ENCODE measurements around the gene EXT2. TPM values are rescaled to one million over a fixed set of nuclear protein-coding genes. Genes with fewer than 3 reads are reported as not detected.

Gene EXT2
- total and polyA plus RNA-seq, 5 donors: 21.1 to 41.5 (median 34.0) TPM

DNA sequence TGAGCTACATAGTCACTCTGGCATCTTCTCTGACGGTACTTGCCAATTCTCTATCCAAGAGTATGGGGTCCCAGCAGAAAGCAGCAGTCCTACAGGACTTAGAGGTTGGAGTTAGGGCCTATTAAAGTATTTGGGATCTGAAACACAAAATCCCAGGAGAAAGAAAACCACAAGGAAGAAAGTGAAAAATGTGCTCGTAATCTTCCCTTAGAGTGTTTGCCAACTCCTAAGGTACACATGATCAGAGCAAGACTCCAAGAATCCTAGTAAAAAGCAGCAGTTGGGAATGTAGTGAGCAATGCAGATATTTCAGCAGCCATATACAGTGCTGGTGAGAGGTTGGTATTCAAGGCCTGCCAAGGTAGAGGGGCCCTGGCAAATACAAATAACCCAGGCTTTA is 71.6 kb downstream of the EXT2 start:
- Histone ChIP-seq H3K4me3 (ENCODE audit: low read length) (no peak overlapping the region), H3K4me1 (ENCODE audit: control insufficient read depth, insufficient read depth, low read length) (peaks cover 1% of the 10 kb centered on the region), H3K27ac (ENCODE audit: low read length) (no peak overlapping the region), H3K9me3 (ENCODE audit: control insufficient read depth, low read length) (no peaks in the 10 kb centered on the region), H3K27me3 (ENCODE audit: control insufficient read depth, insufficient read depth) (no peaks in the 10 kb centered on the region)
- no peak for ATAC-seq
- no peak for DNase-seq
- 68% methylated on average over 2 of the region's 2 CpGs for WGBS
- intact Hi-C loops (cut with DNase I): no loop called here

- Histone ChIP-seq H3K4me3 (ENCODE audit: low read length) (no peak overlapping the region), H3K27me3 (ENCODE audit: control insufficient read depth, insufficient read depth) (no peaks in the 10 kb centered on the region), H3K4me1 (ENCODE audit: control insufficient read depth, insufficient read depth, low read length) (peaks cover 1% of the 10 kb centered on the region), H3K9me3 (ENCODE audit: control insufficient read depth, low read length) (no peaks in the 10 kb centered on the region), H3K27ac (ENCODE audit: low read length) (no peak overlapping the region)
- DNase-seq (no peak), ATAC-seq (no peak)
- intact Hi-C loops (cut with DNase I): no loop called here
- WGBS: 85% methylated on average over 4 of the region's 4 CpGs
Observed at GRCh38 chr11:44171518-44171917, 76.0 kb downstream of the EXT2 start.

DNA sequence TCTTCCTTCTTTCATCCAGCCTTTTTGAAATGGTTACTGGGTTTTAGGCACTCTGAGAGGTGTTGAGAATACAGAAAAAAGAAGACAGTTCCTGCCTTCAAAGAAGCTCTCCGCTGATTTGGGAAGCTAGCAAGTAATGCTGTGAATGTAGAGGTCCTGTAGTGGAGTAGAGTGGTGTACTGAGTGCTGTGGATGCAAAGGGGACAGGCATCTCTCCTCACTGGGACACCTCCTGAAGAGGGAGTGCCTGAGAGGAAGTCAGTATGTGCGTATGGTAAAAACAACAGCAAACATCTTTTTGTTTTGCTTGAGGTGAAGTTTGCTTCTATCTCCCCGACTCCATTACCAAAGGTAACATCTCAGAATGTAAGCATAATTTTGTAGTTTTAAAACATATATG is 77.5 kb downstream of the EXT2 start:
- H3K27ac ChIP-seq (ENCODE audit: low read length): no peak overlapping the region
- H3K27me3 ChIP-seq (ENCODE audit: control insufficient read depth, insufficient read depth): no peaks in the 10 kb centered on the region
- ATAC-seq (no peak), DNase-seq (no peak)
- no peak overlapping the region for H3K4me3 ChIP-seq (ENCODE audit: low read length)
- 94% methylated on average over 3 of the region's 3 CpGs for WGBS
- intact Hi-C loops (cut with DNase I): no loop called here
- H3K9me3 ChIP-seq (ENCODE audit: control insufficient read depth, low read length): no peaks in the 10 kb centered on the region
- peaks cover 2% of the 10 kb centered on the region for H3K4me1 ChIP-seq (ENCODE audit: control insufficient read depth, insufficient read depth, low read length)

- 22% methylated on average over 1 of the region's 1 CpG for WGBS
- H3K4me1 ChIP-seq (ENCODE audit: control insufficient read depth, insufficient read depth, low read length): peaks cover 6% of the 10 kb centered on the region
- ATAC-seq (no peak), DNase-seq (no peak)
- H3K27ac ChIP-seq (ENCODE audit: low read length): no peak overlapping the region
- H3K27me3 ChIP-seq (ENCODE audit: control insufficient read depth, insufficient read depth): no peaks in the 10 kb centered on the region
- intact Hi-C loops (cut with DNase I): no loop called here
- no peak overlapping the region for H3K4me3 ChIP-seq (ENCODE audit: low read length)
- H3K9me3 ChIP-seq (ENCODE audit: control insufficient read depth, low read length): no peaks in the 10 kb centered on the region
Observed at GRCh38 chr11:44174842-44175241, 79.4 kb downstream of the EXT2 start.

DNA sequence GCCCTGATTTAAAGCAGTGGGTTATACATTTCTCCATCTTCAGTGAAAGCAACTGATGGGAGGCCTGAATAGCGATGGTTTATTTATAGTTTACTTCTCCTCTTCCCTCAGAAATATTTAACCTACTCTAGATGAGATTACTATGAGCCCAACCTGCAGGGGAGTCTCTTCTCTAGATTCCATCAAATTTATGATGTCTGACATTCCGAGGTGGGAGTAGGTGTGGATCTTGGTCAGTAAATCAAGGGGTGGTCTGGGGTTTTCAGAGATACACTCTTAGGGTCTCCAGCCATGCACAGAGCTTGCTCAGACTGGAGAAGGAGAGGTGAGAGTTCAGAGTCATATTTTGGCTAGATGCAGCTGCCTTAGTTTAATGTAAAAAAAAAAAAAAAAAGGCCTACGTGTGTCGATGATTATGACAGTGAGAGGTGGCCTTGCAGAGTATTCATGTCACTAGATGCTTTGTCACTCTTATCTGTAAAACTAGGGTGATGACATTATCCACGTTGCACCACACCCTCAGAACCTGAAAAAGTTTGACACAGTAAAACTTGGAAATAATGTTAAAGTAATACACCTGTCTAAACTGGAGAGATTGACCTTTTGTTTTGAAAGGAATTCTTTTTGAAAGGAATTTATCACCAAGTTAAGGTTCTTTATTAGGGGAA is 81.2 kb downstream of the EXT2 start:
- WGBS: 66% methylated on average over 5 of the region's 5 CpGs
- Histone ChIP-seq H3K27ac (ENCODE audit: low read length) (no peak overlapping the region), H3K4me3 (ENCODE audit: low read length) (no peak overlapping the region), H3K27me3 (ENCODE audit: control insufficient read depth, insufficient read depth) (no peaks in the 10 kb centered on the region), H3K4me1 (ENCODE audit: control insufficient read depth, insufficient read depth, low read length) (peaks cover 6% of the 10 kb centered on the region), H3K9me3 (ENCODE audit: control insufficient read depth, low read length) (no peaks in the 10 kb centered on the region)
- ATAC-seq (no peak), DNase-seq (no peak)
- intact Hi-C loops (cut with DNase I): no loop called here

- Histone ChIP-seq H3K27ac (ENCODE audit: low read length) (no peak overlapping the region), H3K4me1 (ENCODE audit: control insufficient read depth, insufficient read depth, low read length) (peaks cover 6% of the 10 kb centered on the region), H3K4me3 (ENCODE audit: low read length) (no peak overlapping the region), H3K27me3 (ENCODE audit: control insufficient read depth, insufficient read depth) (no peaks in the 10 kb centered on the region), H3K9me3 (ENCODE audit: control insufficient read depth, low read length) (no peaks in the 10 kb centered on the region)
- intact Hi-C loops (cut with DNase I): no loop called here
- ATAC-seq (no peak), DNase-seq (no peak)
- 98% methylated on average over 1 of the region's 1 CpG for WGBS
Observed at GRCh38 chr11:44177905-44178304, 82.4 kb downstream of the EXT2 start.

DNA sequence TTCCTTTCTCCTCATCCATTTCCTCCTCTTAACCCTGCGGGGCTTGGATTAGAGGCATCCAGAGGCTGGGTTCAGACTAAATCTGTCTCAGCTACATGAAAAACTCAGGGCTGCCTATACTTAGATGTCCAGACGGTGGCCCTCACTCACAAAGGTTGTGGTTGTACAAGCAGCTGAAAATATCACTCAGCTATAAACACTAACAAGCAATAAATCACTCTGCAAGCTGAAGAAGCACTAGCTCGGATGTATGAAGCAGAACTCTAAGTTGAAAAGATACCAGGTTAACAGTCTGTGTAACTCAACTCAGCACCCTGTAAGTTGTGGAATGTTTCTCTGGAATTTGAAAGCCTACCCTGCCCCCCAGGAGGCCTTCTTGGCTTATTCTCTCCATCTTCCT is 82.9 kb downstream of the EXT2 start:
- no peak overlapping the region for H3K4me3 ChIP-seq (ENCODE audit: low read length)
- ATAC-seq (no peak), DNase-seq (no peak)
- intact Hi-C loops (cut with DNase I): no loop called here
- H3K9me3 ChIP-seq (ENCODE audit: control insufficient read depth, low read length): no peaks in the 10 kb centered on the region
- H3K27me3 ChIP-seq (ENCODE audit: control insufficient read depth, insufficient read depth): no peaks in the 10 kb centered on the region
- no peak overlapping the region for H3K27ac ChIP-seq (ENCODE audit: low read length)
- WGBS: 59% methylated on average over 3 of the region's 3 CpGs
- peaks cover 6% of the 10 kb centered on the region for H3K4me1 ChIP-seq (ENCODE audit: control insufficient read depth, insufficient read depth, low read length)

- Histone ChIP-seq H3K27ac (ENCODE audit: low read length) (no peak overlapping the region), H3K9me3 (ENCODE audit: control insufficient read depth, low read length) (no peaks in the 10 kb centered on the region), H3K4me3 (ENCODE audit: low read length) (no peak overlapping the region), H3K4me1 (ENCODE audit: control insufficient read depth, insufficient read depth, low read length) (peaks cover 6% of the 10 kb centered on the region), H3K27me3 (ENCODE audit: control insufficient read depth, insufficient read depth) (no peaks in the 10 kb centered on the region)
- ATAC-seq (no peak), DNase-seq (no peak)
- intact Hi-C loops (cut with DNase I): no loop called here
- 62% methylated on average over 4 of the region's 4 CpGs for WGBS
Observed at GRCh38 chr11:44179173-44179572, 83.7 kb downstream of the EXT2 start.

DNA sequence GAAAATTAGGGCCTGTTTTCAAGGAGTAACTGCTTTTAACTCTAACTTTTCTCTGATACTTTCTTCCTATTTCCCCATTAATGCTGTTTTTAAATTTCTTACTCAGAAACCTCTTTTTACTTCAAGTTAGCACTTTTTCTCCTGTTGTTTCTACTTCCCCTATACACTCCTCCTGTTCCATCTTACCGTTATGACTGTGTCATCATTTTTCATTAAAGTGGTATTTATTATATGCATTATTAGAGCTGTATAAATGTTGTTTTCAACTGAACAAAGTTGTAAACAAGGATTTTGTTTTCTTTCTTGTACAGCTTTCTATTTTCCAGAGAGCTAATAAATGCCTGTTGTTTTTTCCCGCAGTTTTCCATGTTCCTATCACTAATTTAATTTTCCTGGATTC is 84.6 kb downstream of the EXT2 start:
- Histone ChIP-seq H3K4me3 (ENCODE audit: low read length) (no peak overlapping the region), H3K9me3 (ENCODE audit: control insufficient read depth, low read length) (no peaks in the 10 kb centered on the region), H3K27me3 (ENCODE audit: control insufficient read depth, insufficient read depth) (no peaks in the 10 kb centered on the region), H3K27ac (ENCODE audit: low read length) (no peak overlapping the region), H3K4me1 (ENCODE audit: control insufficient read depth, insufficient read depth, low read length) (peaks cover 6% of the 10 kb centered on the region)
- DNase-seq: no peak
- intact Hi-C loops (cut with DNase I): no loop called here
- ATAC-seq: no peak
- 83% methylated on average over 2 of the region's 2 CpGs for WGBS

GRCh38 chr11:44185522-44185921 is 90.0 kb downstream of the EXT2 start:
- intact Hi-C loops (cut with DNase I): no loop called here
- no peak for ATAC-seq

DNA sequence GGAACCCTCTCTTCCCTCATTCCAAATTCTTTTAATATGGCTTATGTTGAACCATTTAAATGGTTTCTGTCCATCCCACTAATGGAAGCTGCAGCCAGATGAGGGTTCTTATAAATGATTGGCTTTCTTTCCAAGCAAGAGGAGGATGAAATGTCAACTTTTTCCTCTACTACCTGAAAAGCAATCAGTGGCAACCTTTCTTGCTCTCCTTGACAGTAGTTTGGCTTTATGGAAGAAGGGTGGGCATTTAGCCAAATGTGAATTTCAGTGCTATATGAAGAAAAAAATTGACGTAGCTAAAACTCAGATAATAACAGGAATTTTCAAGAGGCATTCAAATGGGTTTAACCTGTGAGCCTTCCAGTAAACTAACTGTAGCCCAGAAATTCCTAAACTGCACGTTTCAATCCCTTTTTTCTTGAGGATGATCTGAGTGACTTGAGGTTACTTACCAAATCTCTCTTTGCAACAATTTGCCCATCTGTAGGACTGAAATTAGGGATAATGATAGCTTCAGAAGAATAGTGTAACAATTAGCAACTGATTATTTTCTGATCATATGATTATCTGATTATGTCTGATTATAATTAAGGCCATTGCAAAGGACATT is 90.9 kb downstream of the EXT2 start:
- no peak overlapping the region for H3K27ac ChIP-seq (ENCODE audit: low read length)
- 92% methylated on average over 2 of the region's 2 CpGs for WGBS
- H3K4me3 ChIP-seq (ENCODE audit: low read length): no peak overlapping the region
- ATAC-seq (no peak), DNase-seq (no peak)
- H3K9me3 ChIP-seq (ENCODE audit: control insufficient read depth, low read length): no peaks in the 10 kb centered on the region
- H3K27me3 ChIP-seq (ENCODE audit: control insufficient read depth, insufficient read depth): no peaks in the 10 kb centered on the region
- intact Hi-C loops (cut with DNase I): no loop called here
- H3K4me1 ChIP-seq (ENCODE audit: control insufficient read depth, insufficient read depth, low read length): no peaks in the 10 kb centered on the region

More at GRCh38 chr11:44185522-44185921, 90.0 kb downstream of the EXT2 start:
- Histone ChIP-seq H3K4me3 (ENCODE audit: low read length) (no peak overlapping the region), H3K27ac (ENCODE audit: low read length) (no peak overlapping the region), H3K9me3 (ENCODE audit: control insufficient read depth, low read length) (no peaks in the 10 kb centered on the region), H3K4me1 (ENCODE audit: control insufficient read depth, insufficient read depth, low read length) (no peaks in the 10 kb centered on the region), H3K27me3 (ENCODE audit: control insufficient read depth, insufficient read depth) (no peaks in the 10 kb centered on the region)
- no peak for DNase-seq

DNA sequence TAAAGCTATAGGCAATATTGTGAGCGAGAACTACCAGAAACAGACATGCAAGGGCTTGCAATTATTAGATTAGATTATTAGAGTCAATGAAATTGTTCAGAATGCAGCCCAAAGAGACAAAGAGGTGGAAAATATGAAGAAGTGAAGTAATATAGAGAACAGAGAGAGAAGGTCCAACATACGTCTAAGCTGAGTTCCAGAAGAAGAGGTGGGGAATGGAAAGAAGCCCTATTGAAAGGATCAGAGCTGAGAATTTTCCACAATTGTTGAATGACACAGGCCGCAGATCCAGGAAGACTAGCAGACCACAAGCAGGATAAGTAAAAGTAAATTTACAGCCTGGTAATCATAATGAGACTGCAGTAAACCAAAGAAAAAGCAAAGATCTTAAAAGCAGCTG is 93.2 kb downstream of the EXT2 start:
- ATAC-seq (no peak), DNase-seq (no peak)
- no peaks in the 10 kb centered on the region for H3K27me3 ChIP-seq (ENCODE audit: control insufficient read depth, insufficient read depth)
- no peaks in the 10 kb centered on the region for H3K9me3 ChIP-seq (ENCODE audit: control insufficient read depth, low read length)
- intact Hi-C loops (cut with DNase I): no loop called here
- over 99% methylated on average over 3 of the region's 3 CpGs for WGBS
- no peak overlapping the region for H3K27ac ChIP-seq (ENCODE audit: low read length)
- no peak overlapping the region for H3K4me3 ChIP-seq (ENCODE audit: low read length)
- H3K4me1 ChIP-seq (ENCODE audit: control insufficient read depth, insufficient read depth, low read length): no peaks in the 10 kb centered on the region
